Measurements from ENCODE around the gene DLG2.

DNA sequence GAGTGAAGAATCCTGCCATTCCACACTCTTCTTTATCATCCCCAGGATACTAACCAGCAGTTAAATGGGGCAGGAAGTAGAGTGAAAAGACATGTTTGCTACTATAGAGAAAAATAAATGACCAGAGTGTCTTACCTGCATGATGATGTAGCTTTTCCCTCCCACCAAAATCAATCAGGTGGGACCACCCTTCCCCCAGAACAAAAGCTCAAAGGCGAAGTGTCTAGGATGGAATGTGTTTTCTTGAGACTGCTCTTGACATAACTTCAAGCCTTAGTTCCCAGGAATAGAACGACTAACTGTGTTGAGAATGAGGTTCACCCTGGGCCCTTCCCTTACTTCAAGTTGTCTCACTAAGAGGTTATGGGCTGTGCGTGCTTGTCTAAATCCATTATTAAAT is 2001.8 kb downstream of the DLG2 start:
- TF ChIP-seq YY1 (IDR thresholded peaks at IDR 0.05; ENCODE audit: low read depth): no peak
- no peak for TF ChIP-seq TEAD4 (IDR thresholded peaks at IDR 0.05)
- no peak for TF ChIP-seq EP300 (IDR thresholded peaks at IDR 0.05; ENCODE audit: borderline replicate concordance)
- TF ChIP-seq RAD21 (IDR thresholded peaks at IDR 0.05; ENCODE audit: low read depth): no peak
- TF ChIP-seq FOXM1 (IDR thresholded peaks at IDR 0.05; ENCODE audit: borderline replicate concordance, low read depth): no peak
